ENCODE measurements around the gene GLP1R.

GLP1R gene

DNA sequence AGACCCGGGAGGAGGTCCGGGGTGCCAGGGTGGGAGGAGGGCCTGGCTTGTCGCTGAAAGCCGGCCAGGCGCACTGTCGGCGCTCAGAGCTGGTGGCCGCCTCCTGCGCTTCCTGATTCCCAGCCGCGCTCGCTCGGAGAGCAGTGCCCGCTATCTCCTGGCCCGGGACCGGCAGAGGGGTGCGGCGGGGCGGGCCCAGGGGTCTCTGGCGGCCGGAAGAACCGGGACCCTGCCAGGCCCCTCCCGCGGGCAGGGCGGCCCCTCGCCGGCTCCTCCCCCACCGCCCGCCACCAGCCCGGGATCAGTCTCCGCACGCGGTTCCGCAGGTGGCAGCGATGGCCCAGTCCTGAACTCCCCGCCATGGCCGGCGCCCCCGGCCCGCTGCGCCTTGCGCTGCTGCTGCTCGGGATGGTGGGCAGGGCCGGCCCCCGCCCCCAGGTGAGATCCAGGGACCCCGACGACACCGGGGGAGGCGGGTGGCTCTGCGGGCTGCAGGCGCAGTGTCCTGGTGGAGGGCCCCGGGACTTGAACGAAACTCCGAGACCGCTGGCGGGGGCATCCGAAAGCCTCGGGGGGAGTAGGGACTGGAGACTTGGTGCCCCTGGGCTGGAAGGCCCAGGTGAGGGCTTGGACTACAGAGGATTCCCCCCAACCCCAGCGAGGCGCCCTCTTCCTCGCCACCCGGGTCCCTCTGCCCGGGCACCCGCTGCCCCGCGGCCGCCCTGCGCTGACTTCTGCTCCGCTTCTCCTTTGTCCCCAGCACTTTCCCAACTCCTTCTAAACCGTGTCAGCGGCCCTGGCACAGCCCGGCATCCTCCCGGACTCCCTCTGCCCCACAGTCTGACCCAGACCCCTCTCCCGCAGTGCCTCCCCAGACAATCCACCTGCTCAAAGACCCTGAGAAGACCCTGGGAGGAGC is at the start of gene GLP1R:
Gene GLP1R (plus strand): TSS at position 301 of the 919 bp plus-strand sequence. CDS start 60 bp downstream, at position 361.
- FAIRE-seq: no peak

DNA sequence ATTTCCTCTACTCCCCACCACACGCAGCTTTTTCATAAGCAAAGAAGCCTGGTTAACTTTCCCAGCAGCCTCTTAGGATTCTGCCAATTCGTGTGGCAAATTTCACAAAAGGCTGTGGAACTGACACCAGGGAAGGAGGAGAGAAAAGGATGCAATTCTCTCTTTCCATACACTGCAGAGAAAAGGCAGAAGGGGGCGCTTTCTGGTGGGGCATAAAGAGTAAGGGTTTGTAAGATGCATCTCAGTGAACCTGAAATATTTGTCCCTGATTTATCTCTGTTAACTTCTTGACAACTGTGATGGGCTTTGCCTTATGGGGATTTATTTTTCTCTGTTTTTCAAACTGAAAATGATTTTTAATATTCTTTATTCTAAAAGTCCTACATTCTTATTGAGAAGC is 45.5 kb upstream of the GLP1R start:
- FAIRE-seq: no peak

DNA sequence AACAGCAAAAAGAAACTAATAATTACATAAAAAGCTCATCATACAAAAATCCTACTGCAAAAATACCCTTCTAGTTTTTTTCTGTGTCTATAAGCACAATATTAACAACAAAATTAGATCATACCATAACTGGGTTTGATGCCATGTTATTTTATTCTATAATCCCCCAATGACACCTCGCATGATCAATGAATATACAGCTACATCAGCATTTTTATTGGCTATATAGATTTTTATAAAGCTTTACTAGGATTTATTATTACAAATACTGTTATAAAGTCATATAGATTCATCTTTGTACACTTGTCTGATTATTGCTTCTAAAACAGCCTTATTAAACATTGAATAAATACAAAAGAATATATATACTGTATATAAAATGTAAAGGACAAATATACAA is 45.1 kb upstream of the GLP1R start:
- no peak for FAIRE-seq

DNA sequence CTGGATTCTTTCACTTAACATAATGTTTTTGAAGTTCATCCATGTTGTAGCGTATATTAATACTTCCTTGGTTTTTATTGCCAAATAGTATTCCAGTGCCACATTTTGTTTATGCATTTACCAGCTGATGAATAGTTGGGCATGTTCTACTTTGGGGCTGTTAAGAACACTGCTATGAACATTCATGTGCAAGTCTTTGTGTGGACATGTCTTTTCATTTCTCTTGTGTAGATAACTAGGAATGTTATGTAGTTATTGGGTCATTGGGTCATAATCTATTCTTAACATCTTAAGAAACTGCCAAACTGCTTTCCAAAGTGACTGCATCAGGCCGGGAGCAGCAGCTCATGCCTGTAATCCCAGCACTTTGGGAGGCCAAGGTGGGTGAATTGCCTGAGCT is 43.8 kb upstream of the GLP1R start:
- FAIRE-seq: no peak

DNA sequence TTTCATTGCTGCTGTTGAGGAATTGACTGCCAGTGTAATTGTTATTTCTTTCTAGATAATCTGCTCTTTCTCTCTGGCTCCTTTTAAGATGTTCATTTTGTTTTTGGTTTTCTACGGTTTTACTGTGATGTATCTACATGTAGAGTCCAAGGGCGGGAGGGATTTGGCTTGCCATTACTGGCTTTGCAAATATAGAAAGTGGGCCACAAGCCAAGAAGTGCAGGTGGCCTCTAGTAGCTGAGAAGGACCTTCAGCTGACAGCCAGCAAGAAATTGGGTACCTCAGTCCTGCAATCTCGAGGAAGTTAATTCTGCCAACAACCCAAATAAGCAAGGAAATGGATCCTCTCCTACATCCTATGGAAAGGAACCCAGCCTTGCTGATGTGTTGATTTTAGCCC is 42.8 kb upstream of the GLP1R start:
- FAIRE-seq: no peak

DNA sequence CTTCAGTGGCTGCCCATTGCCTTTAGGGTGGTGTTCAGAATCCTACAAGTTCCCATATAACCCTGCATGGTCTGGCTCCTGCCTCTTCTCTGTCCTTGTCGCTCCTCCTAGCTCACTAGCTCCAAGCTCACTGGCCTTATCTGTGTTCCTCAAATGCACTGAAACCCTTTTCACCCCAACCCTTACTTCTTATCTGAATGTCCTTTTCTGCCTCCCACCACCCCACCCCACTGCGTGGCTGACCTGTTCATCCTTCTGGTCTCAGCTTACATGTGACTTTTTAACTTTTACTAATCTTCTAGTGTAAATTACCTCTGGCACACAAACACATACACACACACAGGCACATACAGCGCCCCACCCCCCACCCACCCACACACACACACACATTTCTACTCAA is 41.0 kb upstream of the GLP1R start:
- no peak for FAIRE-seq

DNA sequence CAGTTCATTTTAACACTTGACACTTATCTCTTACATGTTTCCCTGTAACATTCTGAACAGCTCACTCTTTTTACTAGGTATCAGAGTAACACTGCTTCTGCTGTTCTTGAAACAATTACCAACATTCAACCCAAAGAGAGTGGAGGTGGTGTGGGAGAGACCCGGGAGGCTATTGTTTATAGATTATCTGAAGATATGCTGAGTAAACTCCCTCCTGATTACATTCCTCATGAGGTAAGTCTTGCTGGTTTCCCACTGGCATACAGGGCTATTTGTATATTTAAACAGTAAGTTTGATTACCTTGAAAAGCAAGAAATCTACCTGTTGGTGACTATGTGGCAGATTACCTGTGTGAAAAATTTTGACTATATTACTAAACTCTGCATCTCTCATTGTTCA is 39.8 kb upstream of the GLP1R start:
- FAIRE-seq: no peak

DNA sequence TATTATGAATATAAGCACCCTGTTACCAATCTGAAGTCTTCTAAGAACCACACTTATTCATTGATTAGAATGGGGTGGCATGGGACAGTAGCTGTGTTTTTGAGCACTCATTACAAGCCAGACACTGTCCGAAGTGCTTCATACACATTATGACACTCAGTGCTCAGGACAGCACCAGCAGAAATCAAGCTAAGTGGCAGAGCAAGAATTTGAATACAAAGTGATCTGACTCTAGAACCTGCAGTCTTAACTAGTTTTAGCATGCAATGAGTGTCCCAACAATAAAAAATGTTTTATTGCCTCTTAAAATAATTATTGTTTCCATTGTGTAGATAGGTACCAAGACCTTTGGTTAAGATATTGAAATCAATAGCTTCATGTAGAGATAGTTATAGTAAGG is 39.1 kb upstream of the GLP1R start:
- no peak for FAIRE-seq

DNA sequence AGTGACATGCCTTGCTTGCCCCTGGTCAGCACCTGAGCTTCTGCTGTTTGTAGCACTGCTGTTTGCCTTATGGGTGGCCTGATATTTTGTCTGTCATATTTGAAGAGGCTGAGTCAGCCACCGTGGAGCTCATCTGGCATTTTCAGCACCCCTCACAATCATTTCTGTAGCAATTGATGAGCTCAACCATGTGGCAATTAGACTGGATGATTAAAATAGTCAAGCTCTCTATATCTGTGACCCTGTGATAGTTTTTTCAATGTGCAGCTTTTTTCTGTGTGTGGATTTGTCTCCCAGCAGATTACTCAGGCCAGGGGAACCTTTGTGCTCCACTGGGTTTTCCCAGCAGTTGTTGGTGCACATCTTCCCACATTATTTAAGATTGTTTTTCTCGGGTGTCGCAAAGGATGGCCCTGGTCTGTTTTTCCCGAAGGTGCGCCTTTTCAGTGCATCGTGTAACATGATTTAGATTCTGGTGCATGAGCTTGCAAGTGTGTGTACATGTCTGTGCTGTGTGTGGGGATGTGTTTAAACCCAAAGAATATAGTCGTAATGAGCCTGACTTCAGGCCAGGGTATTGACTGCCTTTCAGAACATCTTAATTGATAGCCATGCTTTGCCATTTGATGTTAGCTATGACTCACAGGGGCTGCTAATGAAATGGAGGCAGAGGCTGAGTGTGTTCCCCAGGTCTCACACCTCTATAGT is 31.6 kb upstream of the GLP1R start:
- no peak for FAIRE-seq

DNA sequence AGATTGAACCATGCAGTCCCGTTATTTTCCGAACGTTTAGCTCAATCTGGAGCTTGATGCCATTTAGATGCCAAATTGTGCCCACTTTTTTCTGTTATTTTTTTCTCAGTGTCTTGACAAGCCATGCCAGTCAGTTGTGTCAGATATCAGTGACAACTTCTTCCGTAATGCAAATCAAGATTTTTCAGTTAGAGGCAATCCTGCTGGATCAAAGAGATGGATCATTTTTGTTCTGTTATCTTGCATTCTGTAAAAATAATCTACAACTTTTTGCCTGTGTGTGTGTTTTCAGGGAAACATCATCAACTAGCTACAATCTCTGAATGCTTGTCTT is 31.1 kb upstream of the GLP1R start:
- no peak for FAIRE-seq

DNA sequence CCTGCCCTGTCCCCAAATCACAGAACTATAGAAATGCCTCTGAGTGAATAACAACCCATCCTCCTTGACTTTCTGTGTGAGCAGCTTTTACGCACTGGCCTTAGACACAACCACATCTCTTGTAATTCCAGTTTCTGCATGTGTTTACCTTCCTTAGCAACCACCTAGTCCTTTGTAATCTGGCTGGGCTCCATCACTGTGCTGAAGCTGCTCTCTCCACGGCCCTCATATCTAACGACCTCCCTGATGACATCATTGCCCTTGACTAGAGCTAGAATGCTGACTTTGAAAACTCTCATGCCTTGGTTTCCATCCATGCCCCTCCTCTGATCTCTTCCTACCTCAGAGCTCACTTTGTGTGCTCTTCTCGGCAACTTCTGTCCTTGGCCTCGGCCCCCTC is 30.5 kb upstream of the GLP1R start:
- no peak for FAIRE-seq

DNA sequence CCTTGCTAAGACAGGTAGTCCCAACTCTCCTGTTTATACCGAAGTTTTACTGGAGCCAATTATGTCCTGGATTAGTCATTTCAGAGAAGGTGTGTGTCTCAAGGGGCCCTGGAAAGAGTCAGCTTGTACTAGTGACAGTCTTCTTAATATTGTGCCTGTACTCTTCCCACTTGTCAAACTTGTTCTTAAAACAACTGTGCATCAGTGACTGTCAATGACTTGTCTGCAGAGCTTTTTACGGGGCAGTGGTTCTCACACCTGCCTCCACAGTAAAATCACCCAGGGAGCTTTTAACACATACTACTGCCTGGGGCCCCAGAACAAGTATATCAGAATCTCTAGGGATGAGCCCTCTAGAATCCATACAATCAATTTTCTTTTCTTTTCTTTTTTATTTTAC is 28.4 kb upstream of the GLP1R start:
- no peak for FAIRE-seq

DNA sequence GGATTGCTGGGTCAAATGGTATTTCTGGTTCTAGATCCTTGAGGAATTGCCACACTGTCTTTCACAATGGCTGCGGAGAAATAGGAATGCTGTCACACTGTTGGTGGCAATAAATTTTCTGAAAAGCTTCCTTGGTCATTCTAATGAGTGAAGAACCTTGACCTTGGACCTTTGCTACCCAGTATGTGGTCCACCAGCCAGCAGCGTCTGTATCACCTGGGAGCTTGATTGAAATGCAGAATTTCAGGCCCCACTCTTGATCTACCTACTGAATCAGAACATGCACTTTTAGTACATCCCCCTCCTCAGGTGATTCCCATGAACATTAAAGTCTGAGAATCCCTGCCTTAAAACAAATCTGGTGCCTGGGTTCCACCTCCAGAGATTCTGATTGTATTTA is 27.5 kb upstream of the GLP1R start:
- no peak for FAIRE-seq

DNA sequence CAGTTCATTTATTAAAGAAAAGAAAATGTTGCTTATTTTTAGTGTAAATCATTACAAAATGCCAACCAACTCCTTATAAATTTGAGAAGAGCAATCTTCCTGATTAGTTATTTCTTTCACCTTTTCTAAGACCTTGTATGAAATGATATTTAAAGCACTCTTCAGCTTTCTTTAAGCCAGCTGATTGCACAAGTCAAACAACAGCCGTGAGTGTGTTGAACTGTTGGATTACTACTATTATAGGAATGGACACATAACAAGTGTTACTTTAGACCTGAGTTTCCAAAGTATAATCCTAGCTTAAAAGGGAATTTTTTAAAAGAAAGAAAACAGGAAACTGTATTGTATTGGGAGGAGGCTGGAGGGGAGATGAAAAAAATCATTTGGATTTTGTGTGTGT is 26.8 kb upstream of the GLP1R start:
- FAIRE-seq: no peak

DNA sequence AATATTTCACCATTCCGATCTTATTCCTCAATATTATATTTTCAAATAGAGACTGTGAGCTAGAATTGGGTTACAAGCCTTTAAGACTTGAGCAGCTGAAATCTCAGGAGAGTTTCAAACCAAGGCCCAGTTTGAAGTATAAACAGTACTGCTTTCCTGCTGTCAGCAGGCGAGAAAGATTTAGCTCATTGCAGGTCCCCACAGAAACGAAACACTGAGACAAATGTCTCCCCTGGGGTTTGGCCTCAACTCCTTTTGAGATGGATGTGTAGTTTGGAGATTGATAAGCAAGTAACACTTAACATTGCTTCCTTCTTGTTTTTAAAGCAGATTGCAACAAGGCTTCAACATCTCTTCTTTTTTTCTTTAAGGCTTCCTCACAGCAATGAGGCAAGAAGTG is 22.4 kb upstream of the GLP1R start:
- no peak for FAIRE-seq

DNA sequence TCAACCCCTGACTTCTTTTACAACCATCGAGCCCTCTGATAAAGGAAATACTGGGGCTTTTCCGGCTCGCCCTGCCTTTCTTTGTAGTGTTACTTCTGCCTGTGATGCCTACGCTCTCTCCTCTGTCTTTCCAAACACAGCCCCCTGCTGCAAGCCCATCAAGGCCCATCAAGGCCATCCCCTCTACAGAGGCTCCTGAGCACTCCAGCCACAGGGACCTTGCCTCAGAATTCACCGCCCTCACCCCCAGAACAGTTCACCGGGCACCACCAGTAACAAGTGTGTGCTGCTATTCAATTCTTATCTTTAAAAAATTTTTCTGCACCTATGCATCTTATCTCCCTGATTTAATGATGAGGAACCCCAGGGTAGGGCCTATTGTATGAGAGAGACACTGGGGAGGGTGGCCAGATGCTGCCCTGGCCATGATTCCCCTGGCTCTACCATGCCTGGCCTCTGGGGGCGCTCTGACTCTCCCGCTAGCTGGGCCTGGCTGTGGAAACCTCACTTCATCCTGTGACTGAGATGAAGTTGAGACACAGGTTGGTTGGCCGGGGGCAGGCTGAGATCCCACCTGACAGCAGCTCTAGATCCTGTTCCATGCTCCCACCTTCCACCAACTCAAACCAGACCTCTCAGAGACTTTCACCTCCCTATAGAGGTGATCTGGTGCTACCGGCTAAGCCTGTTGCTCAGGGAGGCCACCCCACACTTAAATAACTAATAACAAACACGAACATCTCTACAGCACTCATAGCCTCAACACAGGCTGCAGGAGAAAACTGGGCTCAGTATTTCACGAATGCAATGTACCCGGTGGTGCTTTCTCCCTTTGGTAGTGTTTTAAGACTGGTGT is 19.2 kb upstream of the GLP1R start:
- FAIRE-seq: no peak

DNA sequence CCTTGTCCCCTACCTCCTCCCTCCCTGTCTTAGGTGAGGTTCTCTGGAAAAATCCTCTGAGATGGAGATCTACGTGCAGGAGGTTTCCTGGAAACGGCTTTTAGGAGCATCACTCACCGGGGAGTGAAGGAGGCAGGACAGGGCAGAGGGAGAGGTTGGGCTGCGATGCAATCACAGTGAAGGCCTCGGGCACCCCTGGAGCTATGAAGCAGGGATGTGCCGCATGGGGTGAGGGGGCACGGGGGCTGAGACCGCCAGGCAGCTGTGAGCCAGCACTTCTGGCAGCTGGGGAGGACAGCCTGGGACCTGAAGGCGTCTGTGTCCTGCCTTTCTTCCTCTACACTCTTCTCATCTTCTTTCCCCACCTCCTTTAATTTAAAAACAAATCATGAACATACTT is 12.9 kb upstream of the GLP1R start:
- FAIRE-seq: no peak

DNA sequence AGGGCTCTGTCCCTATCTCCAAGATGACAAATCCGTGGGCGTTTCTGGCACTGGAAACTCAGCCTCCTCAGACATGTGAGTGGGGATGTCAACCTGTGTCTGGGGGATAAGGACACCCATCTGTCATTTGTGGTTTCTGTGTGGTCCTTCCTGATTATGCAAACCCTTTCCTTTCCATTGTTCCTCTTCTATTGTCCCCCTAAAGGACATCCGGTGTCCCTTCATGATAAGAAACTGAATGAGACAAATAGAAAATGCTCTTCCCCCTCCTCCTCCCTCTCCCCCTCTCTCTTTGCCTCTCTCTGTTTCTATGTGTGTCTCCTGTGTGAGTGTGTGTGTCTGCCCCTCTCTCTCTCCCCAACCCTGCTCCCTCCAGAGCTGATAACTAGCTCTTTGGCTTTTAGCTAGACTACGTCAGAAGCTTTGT is 11.5 kb upstream of the GLP1R start:
- FAIRE-seq: no peak

DNA sequence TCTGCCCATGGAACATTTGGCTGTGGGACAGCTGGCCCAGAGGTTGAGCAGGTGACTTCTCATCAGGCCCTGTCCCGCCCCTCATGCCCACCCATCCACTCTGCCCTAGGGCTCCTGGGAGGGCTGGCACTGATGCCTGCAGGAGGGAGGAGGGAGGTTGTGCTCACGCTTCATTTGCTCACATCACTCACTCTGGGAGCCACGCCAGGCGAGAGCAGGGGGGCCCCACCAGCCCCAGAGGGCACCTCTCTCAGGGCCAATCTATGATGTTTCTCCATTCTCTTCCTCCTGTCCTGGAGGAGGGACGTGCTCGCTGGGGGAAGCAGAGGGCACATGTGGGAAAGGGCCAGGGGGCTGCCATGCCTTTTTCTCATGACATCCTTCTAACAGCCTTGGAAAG is 10.9 kb upstream of the GLP1R start:
- no peak for FAIRE-seq

DNA sequence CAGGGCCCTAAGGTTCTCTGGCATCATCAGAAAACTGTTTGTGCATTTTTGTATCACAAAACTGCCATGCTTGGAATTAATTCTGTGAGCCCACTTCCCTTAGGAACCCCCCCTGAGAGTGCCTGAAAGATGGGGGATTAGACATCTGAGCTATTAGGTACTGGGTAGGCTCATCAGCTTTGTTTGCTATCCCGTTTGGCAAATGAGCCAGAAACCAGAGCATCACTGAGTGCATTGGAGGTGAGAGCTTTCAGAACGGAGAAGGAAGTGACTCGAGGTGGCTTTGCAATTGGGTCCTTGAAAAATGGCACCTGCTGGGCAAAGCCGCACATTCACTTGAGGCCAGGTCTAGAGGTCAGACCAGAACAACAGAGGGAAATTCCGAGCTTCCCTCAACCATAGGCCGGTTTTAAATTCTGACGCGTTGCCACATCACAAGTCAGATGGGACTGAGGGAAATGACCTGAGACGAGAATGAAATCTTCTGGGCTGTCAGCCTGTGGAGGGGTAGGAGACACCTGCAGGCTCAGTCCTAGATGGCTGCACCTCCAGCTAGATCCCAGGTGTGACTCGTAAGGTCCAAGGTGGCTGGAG is 8.4 kb upstream of the GLP1R start:
- no peak for FAIRE-seq

DNA sequence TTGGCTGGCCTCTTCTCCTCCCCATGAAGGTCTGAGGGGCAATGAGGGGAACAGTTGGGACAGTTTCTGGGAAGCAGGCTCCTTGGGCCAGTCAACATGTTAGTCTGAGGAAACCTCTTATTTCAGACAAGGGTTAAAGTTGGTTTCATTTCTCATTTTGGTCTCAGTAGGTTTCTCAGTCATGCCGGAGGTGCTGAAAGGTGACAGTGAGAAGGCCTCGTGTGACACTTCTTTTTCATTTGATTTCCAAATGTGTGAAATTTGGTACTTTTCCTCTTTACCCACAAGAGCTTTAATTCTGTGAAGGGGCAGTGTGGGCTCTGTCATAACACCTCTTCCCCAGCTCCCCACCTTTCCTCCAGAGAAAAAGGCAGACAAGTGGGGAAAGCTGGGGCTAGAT is 7.5 kb upstream of the GLP1R start:
- no peak for FAIRE-seq

DNA sequence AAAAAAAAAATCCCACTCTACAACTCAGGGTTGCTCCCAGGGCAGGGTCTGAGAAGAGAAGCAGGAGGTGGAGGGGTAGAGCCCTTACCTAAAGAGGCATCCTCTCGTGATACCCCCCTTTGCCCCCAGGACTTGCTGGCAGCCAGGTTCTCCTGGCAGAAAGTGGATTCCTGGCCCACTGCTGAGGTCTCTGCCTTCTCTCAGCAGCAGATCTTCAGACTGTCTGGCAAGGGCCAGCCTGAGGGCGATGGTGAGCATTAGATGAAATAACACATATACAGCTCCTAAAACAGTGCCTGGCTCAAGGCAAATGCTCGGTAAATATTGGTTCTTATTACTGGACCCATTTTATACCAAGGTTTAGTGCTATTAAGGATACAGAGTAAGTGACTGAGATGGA is 4.8 kb upstream of the GLP1R start:
- FAIRE-seq: no peak

DNA sequence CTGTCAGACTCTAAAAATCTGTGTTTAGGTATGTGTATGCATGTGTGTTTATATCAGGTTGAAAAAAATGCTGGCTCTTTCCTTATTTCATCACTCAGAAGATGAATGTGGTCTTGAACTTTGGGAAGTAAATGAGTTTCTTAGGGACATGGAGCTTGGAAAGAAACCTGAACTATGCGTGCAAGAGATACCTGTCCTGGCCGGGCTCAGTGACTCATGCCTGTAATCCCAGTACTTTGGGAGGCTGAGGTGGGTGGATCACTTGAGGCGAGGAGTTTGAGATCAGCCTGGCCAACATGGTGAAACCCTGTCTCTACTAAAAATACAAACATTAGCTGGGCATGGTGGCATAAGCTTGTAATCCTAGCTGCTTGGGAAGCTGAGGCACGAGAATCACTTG is 4.4 kb upstream of the GLP1R start:
- FAIRE-seq: no peak
